ENCODE measurements around the gene TRMT44. TPM values are rescaled to one million over a fixed set of nuclear protein-coding genes. Genes with fewer than 3 reads are reported as not detected.

The TRMT44 gene
- total and polyA plus RNA-seq, 2 of the 4 experiments (the other 2 are of a cell fraction) = 7.3 to 8.1 TPM

- Histone ChIP-seq H2BK15ac (ENCODE audit: low read depth, low read length) (no peak overlapping the region), H3K9me3 (ENCODE audit: control insufficient read depth, insufficient read depth, low read length) (no peaks in the 10 kb centered on the region), H4K8ac (ENCODE audit: low read depth in 2 of 2, low read length in 2 of 2) (no peak overlapping the region), H3K9ac (ENCODE audit: low read depth, low read length) (no peak overlapping the region), H3K9me1 (ENCODE audit: insufficient read depth, low read length) (no peaks in the 10 kb centered on the region; the same call in 1 of the 2 replicates), H2BK20ac (ENCODE audit: low read depth, low read length) (no peak overlapping the region), H2AK5ac (ENCODE audit: low read depth, low read length) (no peak overlapping the region), H3K56ac (ENCODE audit: extremely low read depth, insufficient read depth, low read length) (no peak overlapping the region), H4K20me1 (ENCODE audit: insufficient read depth, low read length) (no peaks in the 10 kb centered on the region), H3K4ac (ENCODE audit: low read depth, low read length) (no peak overlapping the region), H3K4me3 (ENCODE audit: insufficient read depth, low read depth, low read length) (no peak overlapping the region), H3K14ac (replicated peaks; ENCODE audit: low read depth, low read length) (no peak overlapping the region), H3K4me1 (ENCODE audit: control insufficient read depth, insufficient read depth, low read length) (no peaks in the 10 kb centered on the region), H3K36me3 (ENCODE audit: control insufficient read depth, insufficient read depth, low read length) (peaks cover 23% of the 10 kb centered on the region; the same call in 1 of the 2 replicates), H2BK5ac (ENCODE audit: low read depth, low read length, poor library complexity, severe bottlenecking) (no peak overlapping the region), H3K18ac (ENCODE audit: low read depth, low read length) (no peak overlapping the region), H3K79me1 (ENCODE audit: low read depth in 1 of 2, low read length in 2 of 2) (no peaks in the 10 kb centered on the region), H3K4me2 (ENCODE audit: low read depth, low read length) (no peak overlapping the region), H4K91ac (ENCODE audit: insufficient read depth, low read depth, low read length) (no peak overlapping the region), H4K5ac (ENCODE audit: low read depth, low read length) (no peak overlapping the region), H3K27ac (ENCODE audit: insufficient read depth, low read length) (no peak overlapping the region), H3K27me3 (ENCODE audit: control insufficient read depth, insufficient read depth, low read length) (no peaks in the 10 kb centered on the region), H3K23ac (ENCODE audit: low read depth, low read length) (no peak overlapping the region), H2BK120ac (ENCODE audit: low read depth, low read length) (no peak overlapping the region), H2AFZ (replicated peaks; ENCODE audit: low read length, poor library complexity) (no peak overlapping the region), H2AK9ac (replicated peaks; ENCODE audit: low read depth, low read length, poor library complexity) (no peak overlapping the region)
- 100% methylated on average over 1 of the region's 9 CpGs; no CpG with 5 or more reads in 1 of the 2 experiments for WGBS, 2 experiments (ENCODE audit: extremely low coverage in 2 of 2, insufficient read length in 1 of 2)
- dilution Hi-C loops (cut with HindIII; ENCODE audit: low sequenced_read_pairs, unreplicated experiment) = no loop called here
- no TSS peak for BruUV-seq (replicated peaks)
- no peak for ATAC-seq (ENCODE audit: low read depth)
- TF ChIP-seq CHD1 (IDR thresholded peaks at IDR 0.05; ENCODE audit: low read depth, low read length) (no peak), NFE2L2 (IDR thresholded peaks at IDR 0.05; ENCODE audit: low read depth, low read length) (no peak)
- CTCF ChIA-PET = interaction anchor here (1.6 to 2.3 kb wide), 2 partner anchors 166 to 231 kb away, joined by 6 to 8 read pairs; no protein-coding TSS in a partner anchor
- intact Hi-C loops (cut with micrococcal nuclease) = loop anchor here (1.0 kb wide), 1 partner anchor 165 kb away; no protein-coding TSS in a partner anchor
- in situ Hi-C loops (cut with MboI; ENCODE audit: low sequenced_read_pairs) = no loop called here
- POLR2A ChIA-PET (ENCODE audit: unreplicated experiment) = no interaction called here
- DNase-seq = no peak
These were observed 32.8 kb upstream of the TRMT44 start for GRCh38 chr4:8407756-8408155.
